HG03139 (cell line): ENCODE data around the gene OSBPL10.
"Not testable (repeated sequence)": the region's sequence is repeated elsewhere in the genome, so short reads cannot be mapped to it uniquely, and the experiment has no call there.

Experiments
- ATAC-seq: cut with Tn5 transposase; IDR thresholded peaks from one replicate; pipeline ENCODE4 v1.9.1; 2021; ENCODE audit not compliant: unreplicated experiment

OSBPL10 gene

GRCh38 chr3:31714495-31715280, 266.4 kb downstream of the OSBPL10 start:
- no peak for ATAC-seq

- ATAC-seq, result no peak
Observed at GRCh38 chr3:31713816-31714215, 267.2 kb downstream of the OSBPL10 start.

DNA sequence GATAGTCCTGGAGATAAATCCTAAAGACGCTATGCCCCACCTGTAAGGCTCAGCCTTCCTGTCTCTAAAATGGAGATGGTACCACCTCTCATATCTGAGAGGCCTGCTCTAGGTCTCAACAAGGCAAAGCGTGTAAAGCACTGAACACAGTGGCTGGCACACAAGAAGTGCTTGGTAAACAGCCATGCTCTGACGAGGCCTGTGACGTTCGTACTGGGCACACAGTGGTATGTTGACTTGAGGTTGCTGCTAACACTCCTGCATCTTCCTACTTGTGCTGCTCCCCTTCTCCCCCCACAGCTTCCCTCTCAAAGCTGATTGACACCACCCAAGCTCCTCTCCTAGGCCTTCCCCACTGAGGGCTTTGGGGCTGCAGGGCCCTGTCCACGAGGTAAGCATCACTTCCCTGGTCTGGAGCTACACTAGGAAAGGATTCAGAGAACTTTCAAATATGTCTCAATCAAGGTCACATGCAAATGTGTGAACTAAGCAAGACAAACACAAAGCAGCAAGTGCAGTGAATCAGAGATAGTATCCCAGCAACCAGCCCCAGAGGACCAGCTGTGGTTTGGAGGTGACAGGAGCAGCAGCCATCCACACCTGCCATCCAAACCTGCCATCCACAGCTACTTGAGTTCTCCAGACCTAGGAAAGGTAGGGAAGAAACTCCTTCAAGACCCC, 270.8 kb downstream of the OSBPL10 start:
- no peak for ATAC-seq

DNA sequence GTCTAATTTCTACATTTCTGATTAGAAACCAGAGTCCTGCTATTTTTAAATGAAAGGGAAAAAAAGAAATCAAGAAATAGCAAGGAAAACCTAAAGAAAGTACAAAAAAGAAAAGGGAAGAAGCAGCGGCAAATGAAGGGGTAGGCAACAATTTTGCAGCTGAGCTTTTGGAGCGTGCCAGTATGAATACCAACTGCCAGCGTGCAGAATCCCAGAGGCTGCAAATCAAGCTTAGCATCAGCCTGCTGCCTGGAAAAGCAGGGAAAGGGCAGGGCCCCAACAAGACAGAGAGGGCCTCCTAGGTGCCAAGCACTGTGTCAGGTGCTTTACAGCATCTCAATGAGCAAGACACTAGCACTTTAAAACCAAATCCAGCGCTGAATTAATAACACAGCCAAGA, 271.5 kb downstream of the OSBPL10 start:
- ATAC-seq, result no peak

DNA sequence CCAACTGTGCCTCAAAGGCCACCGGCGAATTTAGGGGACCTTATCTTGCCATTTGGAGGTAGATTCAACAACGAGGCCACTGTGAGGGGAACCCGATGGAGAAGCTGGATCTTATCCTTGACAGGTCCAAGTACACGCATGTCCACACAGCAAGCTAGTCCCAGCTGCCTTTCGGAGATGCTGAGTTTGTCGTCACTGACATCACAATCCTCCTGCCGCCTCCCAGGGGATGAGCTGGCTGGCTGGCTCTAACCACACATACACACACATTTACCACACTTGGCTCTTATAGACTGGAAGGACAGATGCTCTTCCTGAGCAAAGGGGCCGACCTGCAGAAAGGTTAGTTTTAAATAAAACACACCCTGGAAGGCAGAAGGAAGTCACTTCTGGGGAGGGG, 272.1 kb downstream of the OSBPL10 start:
- no peak for ATAC-seq

DNA sequence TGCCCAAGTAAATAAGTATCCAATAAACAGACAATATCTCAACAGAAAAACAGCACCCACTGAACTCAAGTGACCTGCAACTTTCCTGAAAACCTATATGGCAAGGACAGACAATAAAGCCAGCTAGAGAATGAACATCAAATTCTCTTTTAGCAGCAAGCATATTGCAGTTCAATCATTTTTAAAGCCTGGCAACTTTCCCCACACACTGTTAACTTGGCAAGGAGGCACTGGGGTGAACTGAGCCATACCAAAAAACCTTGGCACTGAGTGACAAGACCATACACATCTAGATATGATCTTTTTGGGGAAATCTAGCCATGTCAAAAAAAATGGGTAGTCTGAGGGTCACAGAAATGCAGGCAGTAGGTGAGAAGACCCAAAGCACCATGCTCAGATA, 273.8 kb downstream of the OSBPL10 start:
- ATAC-seq, result no peak

DNA sequence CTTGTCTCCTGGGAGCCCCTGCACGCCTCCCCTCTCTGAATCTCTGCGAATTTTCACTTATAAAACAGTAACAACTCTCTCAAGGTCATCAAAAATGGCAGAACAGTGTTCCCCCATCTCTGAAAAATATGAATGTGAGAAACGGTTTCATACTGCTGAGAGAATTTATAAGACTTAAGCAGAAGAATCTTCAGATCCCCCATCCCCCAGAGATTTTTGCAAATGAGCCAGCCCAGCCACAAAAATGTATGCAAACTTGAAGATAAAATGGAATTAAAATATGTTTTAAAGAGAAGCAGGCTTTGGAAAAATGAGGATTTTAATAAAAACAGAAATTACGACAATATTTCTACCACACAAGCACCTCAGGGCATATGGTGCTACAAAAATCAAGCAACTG, 275.3 kb downstream of the OSBPL10 start:
- ATAC-seq, result no peak

GRCh38 chr3:31704591-31705179, 276.4 kb downstream of the OSBPL10 start:
- no peak for ATAC-seq

DNA sequence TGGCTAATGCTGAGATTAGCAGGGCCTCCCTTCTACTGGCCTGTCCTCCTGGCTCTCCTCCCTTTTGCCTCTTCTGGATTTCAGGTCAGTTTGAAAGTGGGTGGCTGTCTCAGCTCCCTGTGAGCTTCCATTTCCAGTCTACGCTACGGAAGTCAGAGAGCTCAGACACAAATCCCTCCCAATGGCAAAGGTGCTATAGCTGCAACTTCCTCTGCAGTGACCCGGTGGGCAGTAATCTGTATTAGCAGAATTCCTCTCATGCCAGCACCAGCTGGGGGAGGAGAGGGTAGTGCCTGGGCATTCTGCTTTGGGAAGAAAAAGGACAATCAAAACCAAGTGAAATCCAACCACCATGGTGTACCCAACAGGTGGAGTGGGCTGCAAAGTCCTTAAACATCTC, 276.9 kb downstream of the OSBPL10 start:
- ATAC-seq, result no peak

DNA sequence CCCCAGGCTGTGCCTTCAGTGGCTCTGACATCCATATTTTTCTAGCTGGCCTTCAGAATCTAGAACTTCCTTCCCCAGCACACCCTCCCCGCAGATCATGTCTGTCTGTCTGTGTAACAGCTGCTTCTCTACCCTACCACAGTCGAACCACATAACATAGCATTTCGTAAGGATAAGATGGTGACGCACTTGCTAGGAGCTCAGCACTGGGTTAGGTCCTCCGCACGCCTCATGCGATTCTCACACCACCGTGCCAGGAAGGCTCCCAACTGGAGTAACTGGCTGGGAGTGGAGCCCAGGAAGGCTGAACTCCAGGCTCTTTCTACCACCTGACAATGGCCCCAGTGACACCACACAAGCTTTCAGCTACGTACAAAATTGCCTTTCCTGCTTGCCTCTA, 279.8 kb downstream of the OSBPL10 start:
- no peak for ATAC-seq

DNA sequence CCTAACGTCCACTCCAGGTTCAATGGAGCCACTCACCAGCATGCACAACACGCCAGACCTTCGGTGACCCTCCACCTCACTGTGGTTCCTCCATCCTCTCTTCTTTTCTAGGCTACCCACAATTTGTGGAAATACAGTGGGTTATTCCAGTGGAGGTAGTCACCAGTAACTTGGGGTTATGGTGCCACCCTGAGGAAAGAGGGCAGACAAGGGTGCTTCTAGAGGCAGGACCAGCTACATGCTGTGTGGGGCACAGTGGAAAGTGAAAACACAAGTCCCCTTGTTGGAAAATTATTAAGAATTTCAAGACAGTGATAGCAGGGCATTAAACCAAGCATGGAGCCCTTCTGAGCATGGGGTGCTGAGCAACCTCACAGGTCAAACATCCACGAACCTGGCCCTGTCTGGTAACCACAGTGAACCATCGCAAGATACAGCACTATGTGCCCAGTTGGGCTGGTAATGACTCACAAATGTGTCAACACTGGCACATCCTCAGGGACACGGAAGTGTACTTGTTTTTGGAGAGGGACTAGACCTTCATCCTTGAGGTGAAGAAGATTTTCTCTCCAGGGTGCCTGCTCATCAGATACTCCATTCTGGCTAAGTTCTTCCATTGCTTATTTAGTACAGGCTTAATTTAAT, 281.6 kb downstream of the OSBPL10 start:
- no peak for ATAC-seq

- ATAC-seq, result no peak
Observed at GRCh38 chr3:31696815-31697548, 284.1 kb downstream of the OSBPL10 start.

DNA sequence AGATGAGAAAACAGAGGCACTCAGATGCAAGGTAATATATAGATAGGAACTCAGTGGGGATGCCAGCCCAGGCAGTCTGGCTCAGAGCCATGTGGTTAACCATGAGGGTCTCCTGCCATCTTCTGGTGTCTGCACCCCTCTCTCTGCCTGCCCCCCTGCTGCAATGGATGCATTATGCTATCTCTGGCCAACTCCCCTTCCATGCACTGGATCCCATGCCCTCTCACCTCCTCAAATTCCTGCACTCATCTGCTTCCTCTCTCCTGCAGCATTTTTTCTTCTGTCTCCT, 285.1 kb downstream of the OSBPL10 start:
- no peak for ATAC-seq

GRCh38 chr3:31695280-31696008, 285.6 kb downstream of the OSBPL10 start:
- peak; percentile 54 for ATAC-seq

DNA sequence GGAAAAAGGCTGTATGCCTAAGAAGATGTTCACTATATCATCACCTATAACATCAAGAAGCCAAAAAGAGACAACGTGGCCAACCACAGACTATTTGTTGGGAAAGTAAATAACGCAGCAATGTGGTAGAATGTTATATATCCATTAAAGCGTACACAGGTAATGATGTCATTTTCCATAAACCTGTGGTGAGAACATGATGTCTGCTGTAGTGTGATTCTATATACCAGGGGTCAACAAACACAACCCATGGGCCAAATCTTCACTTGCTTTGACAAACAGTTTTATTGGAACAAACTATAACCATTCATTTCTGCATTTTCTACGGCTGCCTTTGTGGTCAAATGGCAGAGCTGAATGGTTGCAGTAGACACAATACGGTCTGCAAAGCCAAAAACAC, 287.7 kb downstream of the OSBPL10 start:
- ATAC-seq, result no peak

DNA sequence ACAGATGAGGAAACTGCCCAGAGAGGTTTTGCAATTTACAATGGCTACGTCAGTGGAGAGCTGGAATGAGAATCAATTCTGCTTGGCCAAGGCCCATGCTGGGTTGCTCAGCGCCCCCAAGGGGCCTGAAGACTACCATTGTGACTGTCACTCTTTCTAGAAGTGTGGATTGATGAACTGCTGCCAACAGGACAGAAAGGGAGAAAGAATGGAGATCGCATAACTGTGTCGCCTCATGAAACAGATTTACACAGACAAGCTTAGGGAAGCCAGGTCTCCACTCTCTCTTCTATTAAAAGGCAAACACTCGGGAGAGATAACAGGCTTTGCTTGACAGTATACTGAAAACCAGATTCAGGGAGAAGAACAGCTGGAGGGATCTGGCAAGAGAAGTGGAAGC, 288.3 kb downstream of the OSBPL10 start:
- ATAC-seq, result no peak

DNA sequence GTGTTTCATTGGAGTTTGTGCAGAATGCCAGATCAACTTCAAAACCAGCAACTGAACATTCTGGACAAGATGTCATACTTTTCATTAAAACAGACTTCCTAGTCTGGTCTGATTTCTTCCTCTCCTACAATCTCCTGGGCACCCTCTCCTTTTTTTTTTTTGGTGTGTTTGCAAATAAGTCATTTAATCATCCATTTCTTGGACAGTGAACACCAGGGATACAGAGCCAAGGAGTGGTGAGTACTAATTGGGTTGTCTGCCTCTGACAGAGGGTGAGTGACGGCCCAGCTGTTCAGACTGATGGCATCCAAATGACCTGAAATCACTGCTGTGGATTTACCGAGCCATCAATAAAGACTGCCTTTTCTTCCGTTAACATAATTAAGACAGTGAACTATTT, 290.3 kb downstream of the OSBPL10 start:
- no peak for ATAC-seq

DNA sequence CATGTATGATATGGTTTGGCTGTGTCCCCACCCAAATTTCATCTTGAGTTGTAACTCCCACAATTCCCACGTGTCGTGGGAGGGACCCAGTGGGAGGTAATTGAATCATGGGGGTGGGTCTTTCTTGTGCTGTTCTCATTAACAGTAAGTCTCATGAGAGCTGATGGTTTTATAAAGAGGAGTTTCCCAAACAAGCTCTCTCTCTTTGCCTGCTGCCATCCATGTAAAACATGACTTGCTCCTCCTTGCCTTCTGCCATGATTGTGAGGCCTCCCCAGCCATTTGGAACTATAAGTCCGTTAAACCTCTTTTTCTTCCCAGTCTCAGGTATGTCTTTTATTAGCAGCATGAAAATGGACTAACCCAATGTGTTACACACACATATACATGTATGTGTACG, 291.5 kb downstream of the OSBPL10 start:
- not testable (repeated sequence) for ATAC-seq

DNA sequence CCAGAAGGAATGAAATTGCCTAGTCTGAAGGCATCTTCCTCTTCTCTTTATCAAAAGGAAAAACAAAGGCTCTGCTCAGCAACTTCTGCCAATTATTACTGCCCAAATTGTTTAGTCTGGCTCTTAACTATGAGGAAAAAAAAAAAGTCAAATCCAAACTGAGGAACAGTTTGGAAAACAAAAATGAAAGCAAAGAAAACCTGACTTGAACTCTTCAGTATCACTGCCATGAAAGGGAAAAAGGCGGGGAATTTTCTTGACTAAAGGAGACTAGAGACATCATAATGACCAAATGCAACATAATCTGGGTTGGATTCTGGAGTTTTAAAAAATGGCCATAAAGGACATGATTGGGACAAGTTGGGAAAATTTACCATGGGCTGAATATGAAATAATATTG, 292.1 kb downstream of the OSBPL10 start:
- ATAC-seq, result no peak

DNA sequence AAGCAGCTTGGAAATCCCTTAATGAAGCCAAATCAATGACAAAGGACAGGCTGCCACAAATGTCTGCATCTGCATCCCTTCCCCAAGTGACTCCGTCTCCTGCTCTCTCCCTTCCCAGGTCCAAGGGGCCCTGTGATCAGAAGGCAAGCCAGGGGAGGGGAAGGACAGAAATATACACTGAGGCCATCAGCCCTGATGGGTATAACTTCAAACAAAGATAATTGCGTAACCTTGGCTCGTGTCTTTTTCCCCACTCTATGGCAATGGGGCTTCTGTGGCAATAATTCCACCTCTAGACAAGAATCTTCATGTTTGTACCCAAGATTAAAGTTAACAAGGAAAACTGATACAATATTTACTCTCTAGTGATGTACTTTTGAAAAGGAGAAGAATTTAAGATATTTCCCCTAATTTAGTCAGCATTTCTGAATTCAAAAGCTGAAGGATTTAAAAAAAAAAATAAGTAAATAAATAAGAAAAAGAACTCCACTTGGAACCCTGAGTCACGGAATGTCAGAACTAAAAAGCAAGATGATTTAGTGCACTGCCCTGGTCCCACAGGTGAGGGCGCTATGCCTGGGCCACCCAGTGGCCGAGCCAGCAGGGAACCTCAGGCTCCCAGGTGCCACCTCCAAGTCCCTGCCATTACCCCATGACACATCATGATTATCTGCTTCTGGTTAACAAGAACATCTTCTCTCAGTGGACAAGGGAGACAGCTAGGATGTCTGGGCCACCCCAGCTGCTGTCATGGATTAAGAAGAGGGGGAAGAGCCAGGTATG, 293.9 kb downstream of the OSBPL10 start:
- ATAC-seq, result no peak
